ENCODE measurements around the gene SDK2.

Gene SDK2

GRCh38 chr17:73644145-73645049 lies at the start of gene SDK2:
Gene SDK2 (minus strand): TSS chr17:73644445. CDS start chr17:73644088, 357 bp downstream.
- peak within 1 kb of the TSS; percentile 32 for H3K4me3 ChIP-seq (ENCODE audit: low read length)
- no peak for TF ChIP-seq CTCF (conservative IDR thresholded peaks at IDR 0.05; ENCODE audit: low read depth, low read length)
- DNase-seq (ENCODE audit: low read depth) = no peak

GRCh38 chr17:73693071-73693470 lies 48.8 kb upstream of the SDK2 start:
- no peak for TF ChIP-seq CTCF (conservative IDR thresholded peaks at IDR 0.05; ENCODE audit: low read depth, low read length)
- no peak for DNase-seq (ENCODE audit: low read depth)
- H3K4me3 ChIP-seq (ENCODE audit: low read length) = no peak overlapping the region

- no peak for TF ChIP-seq CTCF (conservative IDR thresholded peaks at IDR 0.05; ENCODE audit: low read depth, low read length)
- DNase-seq (ENCODE audit: low read depth) = no peak
- no peak overlapping the region for H3K4me3 ChIP-seq (ENCODE audit: low read length)
These were observed 47.1 kb upstream of the SDK2 start for GRCh38 chr17:73691321-73691766.

GRCh38 chr17:73690676-73691075 lies 46.4 kb upstream of the SDK2 start:
- no peak overlapping the region for H3K4me3 ChIP-seq (ENCODE audit: low read length)
- DNase-seq (ENCODE audit: low read depth) = no peak
- no peak for TF ChIP-seq CTCF (conservative IDR thresholded peaks at IDR 0.05; ENCODE audit: low read depth, low read length)

GRCh38 chr17:73689596-73690275 lies 45.5 kb upstream of the SDK2 start:
- H3K4me3 ChIP-seq (ENCODE audit: low read length) = no peak overlapping the region
- DNase-seq (ENCODE audit: low read depth) = no peak
- no peak for TF ChIP-seq CTCF (conservative IDR thresholded peaks at IDR 0.05; ENCODE audit: low read depth, low read length)

- no peak for DNase-seq (ENCODE audit: low read depth)
- no peak overlapping the region for H3K4me3 ChIP-seq (ENCODE audit: low read length)
- TF ChIP-seq CTCF (conservative IDR thresholded peaks at IDR 0.05; ENCODE audit: low read depth, low read length) = no peak
These were observed 42.7 kb upstream of the SDK2 start for GRCh38 chr17:73686961-73687360.
